DMS 273 (cell line): ENCODE measurements around the gene CCDC33.

Source experiments
- DNase-seq: peaks from one replicate; lab custom pipeline; 2025; ENCODE audit not compliant: unreplicated experiment; lab: John Stamatoyannopoulos, UW

The CCDC33 gene

GRCh38 chr15:74376825-74377581 lies 140.9 kb downstream of the CCDC33 start:
- no peak for DNase-seq

DNA sequence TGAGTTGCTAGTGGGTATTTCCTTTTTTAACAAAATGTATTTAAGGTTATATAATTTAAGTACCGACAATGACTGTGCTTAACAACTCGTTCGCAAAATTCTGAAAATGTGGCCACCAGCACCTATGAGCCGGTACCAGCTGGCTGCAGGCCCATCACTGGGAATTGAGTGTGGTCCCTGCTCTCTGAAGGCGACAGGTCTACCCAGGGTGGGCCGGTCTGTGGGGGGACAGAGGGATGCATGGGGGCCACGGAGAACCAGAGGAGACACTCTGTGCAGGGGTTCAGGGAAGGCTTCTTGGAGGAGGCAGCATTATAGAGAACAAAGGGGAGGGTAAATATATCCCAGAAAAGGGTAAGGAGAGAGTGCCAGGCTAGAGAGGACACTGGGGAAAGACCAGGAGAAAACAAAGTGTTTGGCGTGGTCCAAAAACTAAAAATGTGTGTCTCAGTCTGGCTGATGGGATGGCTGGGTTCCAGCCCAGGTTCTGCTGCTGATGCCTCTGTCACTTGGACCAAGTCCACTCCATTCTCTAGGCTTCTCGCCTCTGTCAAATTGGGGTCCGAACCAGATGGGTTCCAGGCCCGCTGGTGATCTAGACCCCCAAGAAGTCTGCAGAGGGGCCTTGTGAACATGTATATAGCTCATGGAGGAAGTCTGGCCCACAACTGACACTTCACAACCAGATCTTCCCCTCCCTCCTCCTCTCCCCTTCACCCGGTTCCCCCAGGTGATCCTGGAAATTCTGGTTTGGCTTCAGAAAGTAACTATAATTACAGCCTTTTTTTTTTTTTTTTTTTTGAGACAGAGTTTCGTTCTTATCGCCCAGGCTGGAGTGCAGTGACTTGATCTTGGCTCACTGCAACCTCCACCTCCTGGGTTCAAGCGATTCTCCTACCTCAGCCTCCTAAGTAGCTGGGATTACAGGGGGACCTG lies 142.0 kb downstream of the CCDC33 start:
- no peak for DNase-seq

DNA sequence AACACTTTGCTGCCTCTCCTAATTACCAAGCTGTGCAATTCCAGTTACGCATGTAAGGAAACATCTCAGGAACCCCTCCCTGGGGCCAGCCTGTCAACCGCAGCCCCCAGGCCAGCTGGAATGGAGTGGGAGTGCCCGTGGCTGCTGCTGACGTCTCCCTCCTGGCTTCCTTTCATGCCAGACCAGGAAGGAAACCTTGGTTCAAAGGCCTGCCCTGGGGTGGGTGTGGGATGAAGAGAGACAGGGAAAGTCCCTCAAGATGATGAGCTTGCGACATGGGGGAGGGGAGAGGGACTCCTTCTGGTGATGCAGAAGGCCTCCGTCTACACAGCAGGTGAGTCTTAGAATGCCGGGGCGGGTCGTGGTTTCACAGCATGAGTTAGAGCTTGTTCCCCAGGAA lies 142.7 kb downstream of the CCDC33 start:
- DNase-seq: no peak

DNA sequence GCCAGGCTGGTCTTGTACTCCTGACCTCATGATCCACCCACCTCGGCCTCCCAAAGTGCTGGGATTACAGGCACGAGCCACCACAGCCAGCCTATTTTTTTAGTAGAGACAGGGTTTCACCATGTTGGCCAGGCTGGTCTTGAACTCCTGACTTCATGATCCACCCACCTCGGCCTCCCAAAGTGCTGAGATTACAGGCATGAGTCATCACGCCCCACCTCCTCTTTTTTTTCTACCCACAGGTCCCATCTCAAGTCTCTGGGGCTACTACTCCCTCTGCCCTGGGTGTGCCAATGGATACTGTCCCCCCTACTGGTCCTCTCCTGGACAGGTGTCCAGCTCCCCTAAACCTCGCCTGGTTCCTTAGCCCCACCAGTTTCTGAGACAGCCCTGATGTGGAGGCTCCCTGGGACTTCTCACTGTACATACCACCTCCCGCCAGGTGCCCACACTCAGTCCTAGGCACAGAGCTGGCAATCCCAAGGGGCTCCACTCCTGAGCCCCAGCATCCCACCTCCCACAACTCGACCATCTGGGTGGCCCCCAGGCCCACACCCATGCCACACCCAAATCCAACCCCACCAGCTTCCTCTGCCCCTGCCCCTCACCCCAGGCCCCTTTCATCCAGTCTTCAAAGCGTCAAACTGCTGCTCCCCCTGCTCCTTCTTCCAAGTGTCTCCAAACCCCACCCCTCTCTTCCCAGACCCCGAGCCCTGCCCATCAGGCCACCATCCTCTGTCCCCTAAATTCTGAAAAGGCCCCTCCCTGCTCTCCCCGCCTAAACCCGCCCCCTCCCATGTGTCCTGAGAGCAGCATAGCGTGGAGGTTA lies 144.4 kb downstream of the CCDC33 start:
- DNase-seq: no peak

DNA sequence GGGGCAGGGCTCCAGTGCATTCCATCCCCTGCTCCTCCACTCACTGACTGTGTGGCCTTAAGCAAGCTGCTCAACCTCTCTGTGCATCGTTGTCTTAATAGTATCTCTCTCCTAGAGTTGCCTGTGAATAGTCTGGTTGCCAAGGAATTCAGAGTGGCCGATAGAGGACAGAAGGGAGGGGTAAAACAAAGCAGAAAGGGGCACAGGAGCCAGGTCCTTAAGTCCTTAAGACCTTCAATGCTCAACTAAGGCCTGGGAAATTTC lies 145.0 kb downstream of the CCDC33 start:
- no peak for DNase-seq

- DNase-seq: no peak
Measured at GRCh38 chr15:74381481-74381880, 145.4 kb downstream of the CCDC33 start.

DNA sequence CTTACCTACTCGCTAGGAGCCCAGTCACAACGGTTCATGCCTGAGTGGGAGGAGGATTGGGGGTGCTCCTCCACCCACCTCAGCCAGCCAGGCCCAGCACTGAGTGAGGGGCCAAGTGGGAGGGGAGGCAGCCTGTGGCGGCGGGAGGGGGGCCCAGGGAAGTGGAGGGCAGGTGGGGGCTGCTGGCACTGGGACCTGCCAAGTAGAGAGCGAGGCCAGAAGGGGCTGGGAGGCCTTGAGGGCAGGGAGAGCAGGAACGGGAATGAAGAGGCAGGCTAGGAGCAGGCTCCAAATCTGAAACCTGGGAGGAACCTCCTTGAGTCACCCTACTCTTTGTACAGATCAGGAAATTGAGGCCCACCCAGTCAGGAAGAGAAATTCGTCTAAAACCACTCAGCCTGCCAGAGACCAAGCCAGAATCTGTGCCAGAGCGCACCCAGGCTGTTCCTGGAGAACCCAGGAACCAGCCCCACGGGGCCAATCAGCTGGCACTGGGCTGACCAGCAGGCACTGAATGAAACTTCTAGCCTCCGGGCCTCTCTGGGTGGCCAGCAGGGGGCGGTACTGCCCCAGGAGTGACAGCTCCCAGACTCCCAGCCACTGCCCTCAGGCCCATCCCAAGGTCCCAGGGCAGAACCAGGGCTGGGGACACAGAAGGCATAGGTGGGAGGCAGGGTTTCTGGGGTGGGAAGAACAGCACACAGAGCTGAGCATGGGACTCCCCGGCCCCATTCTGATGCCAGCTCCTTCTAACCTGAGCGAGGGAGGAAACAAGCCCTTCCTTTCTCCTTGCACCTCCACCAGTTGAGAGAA lies 146.1 kb downstream of the CCDC33 start:
- DNase-seq: peak; percentile 81

GRCh38 chr15:74383286-74383685 lies 147.2 kb downstream of the CCDC33 start:
- DNase-seq: no peak

DNA sequence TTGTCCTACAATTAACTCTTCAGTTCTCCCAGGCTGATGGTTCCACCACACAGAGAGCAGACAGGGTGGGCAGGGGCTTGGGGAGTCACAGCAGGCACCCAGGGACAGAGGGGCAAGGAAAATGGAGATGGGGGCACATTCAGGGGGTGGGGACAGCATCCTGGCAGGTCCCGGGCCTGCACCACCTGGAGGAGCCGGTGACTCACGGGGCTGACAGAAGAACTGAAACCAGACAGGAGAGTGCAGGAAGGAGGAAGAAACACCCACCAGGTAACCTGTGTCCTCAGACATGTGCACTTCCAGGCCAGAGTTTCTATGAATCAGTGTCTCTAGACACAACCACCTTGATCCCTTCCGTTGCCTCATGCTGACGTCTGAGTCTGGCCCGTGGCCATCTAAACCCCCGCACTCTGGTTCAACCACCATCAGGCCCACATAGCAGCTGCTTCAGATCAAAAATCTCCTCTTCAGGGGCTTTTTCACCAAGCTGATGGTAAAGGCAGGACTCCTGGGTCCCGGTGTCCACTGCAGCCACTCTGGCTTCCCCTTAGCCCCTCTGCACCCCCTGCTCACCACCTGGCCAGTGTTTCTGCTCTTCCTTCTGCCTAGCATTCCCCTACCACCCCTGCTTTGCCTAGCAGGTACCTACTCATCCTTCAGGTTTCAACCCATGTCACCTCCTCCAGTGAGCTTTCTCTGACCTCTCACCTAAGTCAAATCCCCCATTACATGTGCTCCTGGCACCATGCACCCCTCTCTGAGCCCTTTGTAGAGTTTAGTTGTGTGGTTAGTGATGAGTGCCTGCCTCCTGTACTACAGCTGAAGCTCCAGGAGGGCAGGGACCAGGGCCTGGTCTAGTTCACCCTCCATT lies 147.8 kb downstream of the CCDC33 start:
- DNase-seq: peak; percentile 38

GRCh38 chr15:74384566-74384880 lies 148.4 kb downstream of the CCDC33 start:
- no peak for DNase-seq

GRCh38 chr15:74384881-74385643 lies 148.9 kb downstream of the CCDC33 start:
- DNase-seq: no peak

DNA sequence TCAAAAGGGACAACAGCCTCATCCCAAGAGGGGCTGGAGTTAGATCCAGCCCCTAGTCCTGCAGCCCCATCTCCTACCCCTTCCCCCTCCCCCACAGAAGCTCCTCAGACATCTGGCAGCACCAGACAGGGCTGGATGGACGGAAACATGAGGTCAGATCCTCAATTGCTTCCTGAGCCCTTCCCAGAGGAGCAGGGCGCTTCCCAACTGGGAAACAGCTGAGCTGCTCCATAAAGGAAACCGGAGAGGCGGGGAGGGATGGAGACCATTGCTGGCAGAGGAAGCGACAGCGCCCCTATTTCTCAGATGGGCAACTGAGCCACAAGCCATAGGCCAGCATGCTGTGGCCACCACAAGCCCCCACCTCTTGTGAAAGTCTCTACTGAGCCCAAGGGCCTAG lies 149.6 kb downstream of the CCDC33 start:
- DNase-seq: no peak
